Thyroid gland (tissue), 4 donors: ENCODE measurements around the gene HUS1.

Source experiments
- POLR2A ChIP-seq, 2 donors: fragments of 450-650 bp; IDR thresholded peaks; one replicate each; pipeline ENCODE4 v1.6.1; 2017; ENCODE audit warnings: antibody characterized with exemption in 2 of 2, mild to moderate bottlenecking in 2 of 2, moderate library complexity in 1 of 2
- TF ChIP-seq, protein P1 (sequence below), 6 experiments: fragments of 200-600 bp in 3 of 6; fragments of 450-650 bp in 3 of 6; sonication (generic) in 3 of 6; IDR thresholded peaks; one replicate each; pipeline ENCODE4 v1.5.1; 2016 to 2019; ENCODE audit warnings: antibody characterized with exemption in 6 of 6, mild to moderate bottlenecking in 2 of 6, inconsistent platforms in 1 of 6, moderate library complexity in 1 of 6

- TF ChIP-seq, protein P1, sequence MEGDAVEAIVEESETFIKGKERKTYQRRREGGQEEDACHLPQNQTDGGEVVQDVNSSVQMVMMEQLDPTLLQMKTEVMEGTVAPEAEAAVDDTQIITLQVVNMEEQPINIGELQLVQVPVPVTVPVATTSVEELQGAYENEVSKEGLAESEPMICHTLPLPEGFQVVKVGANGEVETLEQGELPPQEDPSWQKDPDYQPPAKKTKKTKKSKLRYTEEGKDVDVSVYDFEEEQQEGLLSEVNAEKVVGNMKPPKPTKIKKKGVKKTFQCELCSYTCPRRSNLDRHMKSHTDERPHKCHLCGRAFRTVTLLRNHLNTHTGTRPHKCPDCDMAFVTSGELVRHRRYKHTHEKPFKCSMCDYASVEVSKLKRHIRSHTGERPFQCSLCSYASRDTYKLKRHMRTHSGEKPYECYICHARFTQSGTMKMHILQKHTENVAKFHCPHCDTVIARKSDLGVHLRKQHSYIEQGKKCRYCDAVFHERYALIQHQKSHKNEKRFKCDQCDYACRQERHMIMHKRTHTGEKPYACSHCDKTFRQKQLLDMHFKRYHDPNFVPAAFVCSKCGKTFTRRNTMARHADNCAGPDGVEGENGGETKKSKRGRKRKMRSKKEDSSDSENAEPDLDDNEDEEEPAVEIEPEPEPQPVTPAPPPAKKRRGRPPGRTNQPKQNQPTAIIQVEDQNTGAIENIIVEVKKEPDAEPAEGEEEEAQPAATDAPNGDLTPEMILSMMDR (IDR thresholded peaks at IDR 0.05): no peak
- TF ChIP-seq POLR2A (IDR thresholded peaks at IDR 0.05): no peak
Observed at GRCh38 chr7:47970761-47971160, 8.7 kb downstream of the HUS1 start.
